GM12891 (cell line): ENCODE results near the gene HSPB9.

Experiments used
- DNase-seq: peaks from one replicate; pipeline ENCODE4 v3.0.0; 2011; ENCODE audit warnings: low spot score; ENCODE audit not compliant: insufficient read length
- FAIRE-seq: peaks from 2 replicates; lab custom pipeline; 2011; peaks lifted over from hg19 to GRCh38; lab: Jason Lieb, UNC
- PAX5 ChIP-seq: IDR thresholded peaks from 2 replicates; pipeline ENCODE4 v1.6.1; 2011; ENCODE audit warnings: low read length, moderate library complexity, mild to moderate bottlenecking; ENCODE audit not compliant: insufficient read depth, severe bottlenecking
- POLR2A ChIP-seq: IDR thresholded peaks from 2 replicates; pipeline ENCODE4 v1.6.1; 2011; ENCODE audit warnings: low read depth, low read length, control low read depth
- POLR2AphosphoS5 ChIP-seq: IDR thresholded peaks from 2 replicates; pipeline ENCODE4 v1.6.1; 2011; ENCODE audit warnings: low read depth, low read length, control low read depth
- POU2F2 ChIP-seq: IDR thresholded peaks from 2 replicates; pipeline ENCODE4 v1.6.1; 2011; ENCODE audit warnings: low read depth, mild to moderate bottlenecking, control low read depth, low read length, moderate library complexity
- SPI1 ChIP-seq: IDR thresholded peaks from 2 replicates; pipeline ENCODE4 v1.6.1; 2011; ENCODE audit warnings: low read depth, low read length, control low read depth
- TAF1 ChIP-seq: IDR thresholded peaks from 2 replicates; pipeline ENCODE4 v1.6.1; 2011; ENCODE audit warnings: low read depth, low read length, control low read depth

The HSPB9 gene

GRCh38 chr17:42119301-42119700, 3.3 kb upstream of the HSPB9 start:
- DNase-seq (no peak), FAIRE-seq (no peak)
- TF ChIP-seq POLR2A (no peak), POU2F2 (no peak), SPI1 (no peak), PAX5 (no peak), TAF1 (no peak), POLR2AphosphoS5 (no peak)

DNA sequence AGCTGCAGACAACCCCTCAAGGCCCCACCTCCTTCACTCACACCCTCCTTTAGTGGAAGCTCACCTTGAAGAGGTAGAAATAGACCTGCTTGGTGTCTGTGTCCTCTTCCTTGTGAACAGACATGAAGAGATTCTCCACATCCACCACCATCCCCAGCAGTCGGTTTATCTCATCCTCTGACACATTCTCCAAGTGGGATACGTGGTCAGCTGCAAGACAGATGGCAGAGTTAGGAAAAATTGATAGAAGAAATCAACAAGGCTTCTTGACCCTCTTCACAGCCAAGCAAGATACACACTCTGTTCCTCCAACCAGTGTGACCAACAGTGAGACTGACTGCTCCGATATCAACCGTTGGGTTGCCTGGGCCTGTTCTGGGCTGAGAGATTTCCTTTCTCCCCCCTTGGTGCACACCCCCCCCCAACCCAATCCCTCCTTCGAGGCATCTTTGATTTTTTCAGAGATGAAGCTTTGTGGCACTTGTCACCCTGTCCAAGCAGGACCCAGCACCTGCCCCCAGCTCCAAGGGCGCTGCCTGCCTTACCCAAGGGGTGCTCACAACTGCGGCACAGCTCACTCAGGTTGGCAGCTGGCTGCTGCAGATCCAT, 2.3 kb upstream of the HSPB9 start:
- FAIRE-seq (peak; percentile 76), DNase-seq (no peak)
- no peak for TF ChIP-seq POLR2AphosphoS5
- TF ChIP-seq SPI1 = no peak
- no peak for TF ChIP-seq PAX5
- TF ChIP-seq POU2F2 = no peak
- TF ChIP-seq TAF1 = no peak

DNA sequence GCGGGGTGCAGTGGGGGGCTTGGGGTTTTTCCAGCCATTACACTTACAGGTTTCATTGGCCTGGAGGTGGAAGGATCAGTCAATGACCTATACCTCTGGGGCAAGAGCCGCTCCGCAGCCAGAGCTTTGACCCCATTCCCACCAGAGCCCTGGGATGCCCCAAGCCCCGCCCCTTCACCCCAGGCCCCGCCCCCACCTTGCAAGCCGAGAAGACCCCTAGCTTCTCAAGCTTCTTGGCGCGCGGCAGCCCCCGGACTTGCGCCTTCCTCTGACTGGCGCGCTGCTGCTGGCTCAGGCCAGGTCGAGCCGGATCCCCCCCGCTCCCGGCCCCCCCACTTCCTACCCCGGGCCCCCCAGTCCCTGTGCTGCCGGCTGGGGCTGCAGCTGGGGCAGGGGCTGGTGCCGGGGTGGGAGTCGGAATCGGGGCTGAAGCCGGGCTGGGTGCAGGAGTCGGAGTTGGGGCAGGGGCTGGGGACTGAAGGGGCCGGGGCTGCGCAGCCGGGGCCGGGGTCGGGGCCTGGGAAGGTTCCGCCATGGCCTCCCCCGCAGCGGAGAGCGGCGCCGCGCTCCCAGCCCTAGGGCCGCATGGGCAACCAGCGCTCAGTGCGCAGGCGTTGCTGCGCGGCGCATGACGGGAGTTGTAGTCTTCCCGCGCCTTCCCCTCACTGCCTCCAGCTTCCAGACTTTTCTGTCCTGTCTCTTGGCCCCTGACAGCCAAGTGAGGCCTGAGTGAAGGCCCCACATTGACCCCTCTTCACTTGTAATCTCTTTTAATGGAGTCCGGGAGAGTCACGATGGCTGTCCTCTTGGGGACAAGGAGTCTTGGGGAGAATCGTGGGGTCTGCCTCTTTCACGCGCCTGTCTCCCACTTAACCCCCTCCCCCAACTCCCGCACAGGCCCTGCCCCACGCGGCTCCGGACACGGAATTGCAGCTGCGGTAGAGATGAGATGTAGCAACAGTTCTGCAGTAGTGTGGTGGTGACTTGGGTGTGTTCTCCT, 1.5 kb upstream of the HSPB9 start, which contains the start of gene KAT2A:
Gene KAT2A (minus strand): TSS at position 598 of the 1,000 bp plus-strand sequence. CDS start 63 bp downstream, at position 535.
- TF ChIP-seq POLR2A (peak; percentile 63; the same call in 1 of the 2 replicates), POLR2AphosphoS5 (peak; percentile 72; the same call in 1 of the 2 replicates), POU2F2 (no peak), TAF1 (no peak), PAX5 (no peak), SPI1 (0 out of 2 replicates have a peak, but pooled peaks have one; percentile 18)
- DNase-seq (peak; percentile 97), FAIRE-seq (peak; percentile 99)

DNA sequence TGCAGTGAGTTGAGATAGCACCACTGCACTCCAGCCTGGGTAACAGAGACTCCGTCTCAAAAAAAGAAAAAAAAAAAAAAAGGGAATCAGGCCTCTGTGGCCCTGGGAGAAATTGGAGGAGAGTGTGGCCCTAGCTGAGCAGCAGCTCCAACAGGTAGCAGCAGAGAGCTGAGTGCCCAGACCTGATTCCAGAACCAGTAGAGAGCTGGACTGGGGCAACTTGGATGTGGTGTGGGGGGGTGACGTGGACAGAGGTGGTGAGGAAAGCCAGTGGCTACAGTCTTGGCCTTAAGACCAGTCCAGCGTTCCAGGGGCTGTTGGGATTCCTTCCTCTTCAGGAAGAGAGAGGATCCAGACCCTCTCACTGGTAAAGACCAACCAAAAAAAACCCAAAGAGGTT, 1.7 kb downstream of the HSPB9 start:
- FAIRE-seq = no peak
- TF ChIP-seq SPI1 (no peak), PAX5 (no peak), POLR2A (no peak), TAF1 (no peak), POLR2AphosphoS5 (no peak), POU2F2 (no peak)
- no peak for DNase-seq

DNA sequence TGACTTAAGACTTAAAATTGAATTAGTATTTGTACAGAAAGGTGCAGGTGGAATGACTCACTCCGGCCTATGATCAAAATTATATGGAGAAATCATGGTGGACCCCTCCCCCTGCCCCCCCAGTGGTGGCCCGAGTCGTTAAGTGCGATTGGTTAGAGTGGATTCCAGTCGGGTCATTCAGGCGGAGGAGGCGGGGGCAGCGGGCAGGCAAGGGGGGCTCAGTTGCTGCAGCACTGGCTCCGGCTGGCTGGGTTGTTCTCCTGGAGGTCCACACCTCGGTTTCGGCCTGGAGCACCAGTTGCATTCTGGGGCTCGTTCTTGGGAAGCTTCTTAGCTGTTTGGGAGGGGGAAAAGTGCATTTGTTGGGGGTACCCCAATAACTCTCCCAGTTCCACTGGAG, 3.0 kb downstream of the HSPB9 start:
- TF ChIP-seq SPI1 (no peak), TAF1 (no peak), POU2F2 (no peak), POLR2AphosphoS5 (no peak), POLR2A (no peak), PAX5 (no peak)
- no peak for FAIRE-seq
- no peak for DNase-seq

GRCh38 chr17:42126836-42127235, 4.2 kb downstream of the HSPB9 start:
- DNase-seq = no peak
- TF ChIP-seq SPI1 (no peak), POLR2AphosphoS5 (no peak), PAX5 (no peak), POU2F2 (no peak), TAF1 (no peak), POLR2A (no peak)
- no peak for FAIRE-seq

DNA sequence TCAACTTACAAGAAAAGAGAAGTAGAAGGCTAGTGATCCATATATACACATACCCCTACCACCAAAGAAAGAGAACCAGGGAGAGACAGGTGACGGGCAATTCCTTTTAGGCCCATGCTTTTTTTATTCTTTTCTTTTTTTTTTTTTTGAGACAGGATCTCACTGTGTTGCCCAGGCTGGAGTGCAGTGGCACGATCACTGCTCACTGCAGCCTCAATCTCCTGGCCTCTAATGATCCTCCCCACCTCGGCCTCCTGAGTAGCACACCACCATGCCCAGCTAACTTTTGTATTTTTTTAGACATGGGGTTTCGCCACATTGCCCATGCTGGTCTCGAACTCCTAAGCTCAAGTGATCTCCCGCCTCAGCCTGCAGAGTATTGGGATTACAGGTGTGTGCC, 4.8 kb downstream of the HSPB9 start:
- DNase-seq = no peak
- TF ChIP-seq POLR2AphosphoS5 (no peak), POU2F2 (no peak), TAF1 (no peak), SPI1 (no peak), POLR2A (no peak), PAX5 (no peak)
- no peak for FAIRE-seq

DNA sequence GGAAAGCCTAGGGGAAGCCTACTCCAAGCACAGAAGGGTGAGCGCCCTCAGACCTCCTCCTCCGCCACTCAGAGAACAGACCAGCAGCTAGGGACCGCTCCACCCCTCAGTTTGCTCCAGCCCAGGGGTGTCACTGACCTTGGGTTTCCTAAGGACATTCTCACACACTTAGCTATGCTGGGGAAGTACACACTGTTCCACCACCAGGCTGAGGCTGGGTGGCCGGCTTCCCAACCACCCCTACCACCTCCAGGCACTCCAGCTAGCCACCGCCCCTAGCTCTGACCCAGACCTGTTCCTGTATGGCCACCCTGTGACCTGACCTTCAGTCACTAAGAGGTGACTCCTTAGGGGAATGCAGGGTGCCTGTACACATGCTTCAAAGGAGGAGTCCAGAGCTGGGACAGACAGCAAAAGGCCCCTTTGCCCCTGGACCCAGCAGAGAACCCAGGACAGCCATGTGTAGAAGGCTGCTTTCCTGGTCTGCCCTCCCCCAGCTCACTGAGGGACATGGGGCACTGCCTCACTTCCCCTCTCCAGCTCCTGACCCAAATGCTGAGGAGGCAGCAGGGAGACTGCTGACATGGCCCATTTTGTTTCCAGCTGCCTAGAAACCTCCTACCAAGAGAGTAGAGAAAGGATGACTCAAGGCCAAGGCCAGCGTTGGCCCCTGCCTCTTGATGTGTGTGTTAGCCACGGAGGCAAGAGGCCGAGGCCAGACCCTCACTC, 6.7 kb downstream of the HSPB9 start:
- no peak for DNase-seq
- FAIRE-seq = no peak
- TF ChIP-seq POLR2AphosphoS5 = 0 out of 2 replicates have a peak, but pooled peaks have one; percentile 24
- no peak for TF ChIP-seq POLR2A
